GM12873 (cell line): ENCODE results near the gene SIGMAR1.
A peak's percentile ranks its signal among the peaks of the same experiment; 100 is the strongest.

Experiments
- TF ChIP-seq, protein P1 (sequence below): IDR thresholded peaks from 2 replicates; pipeline ENCODE4 v1.5.1; 2012; ENCODE audit warnings: low read depth, mild to moderate bottlenecking, moderate library complexity, low read length, control low read depth; ENCODE audit not compliant: insufficient read depth; ENCODE audit errors: missing control alignments

The SIGMAR1 gene

DNA sequence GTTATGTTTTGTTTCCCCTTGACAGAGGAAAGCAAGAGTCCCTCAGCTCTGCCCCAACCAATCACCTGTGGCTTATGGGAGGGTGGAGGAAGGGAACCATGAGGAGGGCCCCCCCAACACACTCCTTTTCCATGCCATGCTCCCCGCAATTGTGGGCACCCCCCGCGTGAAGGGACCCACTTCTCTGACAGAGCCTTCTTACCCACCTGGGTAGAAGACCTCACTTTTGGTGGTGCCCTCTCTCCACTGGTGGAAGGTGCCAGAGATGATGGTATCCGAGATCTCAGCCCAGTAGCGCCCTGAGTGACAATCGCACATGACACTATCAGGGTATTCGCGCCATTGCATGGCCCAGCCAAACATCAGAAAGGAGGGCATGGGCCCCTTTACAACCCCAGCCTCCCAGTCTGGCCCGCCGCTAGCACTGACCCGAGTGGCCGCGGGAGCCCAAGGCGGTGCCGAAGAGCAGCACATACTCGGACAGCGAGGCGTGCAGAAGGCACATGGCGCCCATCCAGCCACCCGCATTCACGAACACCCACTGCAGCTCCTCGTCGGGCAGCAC, 714 bp downstream of the SIGMAR1 start:
- TF ChIP-seq, protein P1, sequence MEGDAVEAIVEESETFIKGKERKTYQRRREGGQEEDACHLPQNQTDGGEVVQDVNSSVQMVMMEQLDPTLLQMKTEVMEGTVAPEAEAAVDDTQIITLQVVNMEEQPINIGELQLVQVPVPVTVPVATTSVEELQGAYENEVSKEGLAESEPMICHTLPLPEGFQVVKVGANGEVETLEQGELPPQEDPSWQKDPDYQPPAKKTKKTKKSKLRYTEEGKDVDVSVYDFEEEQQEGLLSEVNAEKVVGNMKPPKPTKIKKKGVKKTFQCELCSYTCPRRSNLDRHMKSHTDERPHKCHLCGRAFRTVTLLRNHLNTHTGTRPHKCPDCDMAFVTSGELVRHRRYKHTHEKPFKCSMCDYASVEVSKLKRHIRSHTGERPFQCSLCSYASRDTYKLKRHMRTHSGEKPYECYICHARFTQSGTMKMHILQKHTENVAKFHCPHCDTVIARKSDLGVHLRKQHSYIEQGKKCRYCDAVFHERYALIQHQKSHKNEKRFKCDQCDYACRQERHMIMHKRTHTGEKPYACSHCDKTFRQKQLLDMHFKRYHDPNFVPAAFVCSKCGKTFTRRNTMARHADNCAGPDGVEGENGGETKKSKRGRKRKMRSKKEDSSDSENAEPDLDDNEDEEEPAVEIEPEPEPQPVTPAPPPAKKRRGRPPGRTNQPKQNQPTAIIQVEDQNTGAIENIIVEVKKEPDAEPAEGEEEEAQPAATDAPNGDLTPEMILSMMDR = no peak

- TF ChIP-seq, protein P1 = no peak
Measured at GRCh38 chr9:34635556-34635955, 2.0 kb downstream of the SIGMAR1 start.

- TF ChIP-seq, protein P1 = peak; percentile 1
Measured at GRCh38 chr9:34634551-34635248, 2.9 kb downstream of the SIGMAR1 start.

GRCh38 chr9:34633851-34634550, 3.6 kb downstream of the SIGMAR1 start:
- TF ChIP-seq, protein P1 = peak; percentile 90

DNA sequence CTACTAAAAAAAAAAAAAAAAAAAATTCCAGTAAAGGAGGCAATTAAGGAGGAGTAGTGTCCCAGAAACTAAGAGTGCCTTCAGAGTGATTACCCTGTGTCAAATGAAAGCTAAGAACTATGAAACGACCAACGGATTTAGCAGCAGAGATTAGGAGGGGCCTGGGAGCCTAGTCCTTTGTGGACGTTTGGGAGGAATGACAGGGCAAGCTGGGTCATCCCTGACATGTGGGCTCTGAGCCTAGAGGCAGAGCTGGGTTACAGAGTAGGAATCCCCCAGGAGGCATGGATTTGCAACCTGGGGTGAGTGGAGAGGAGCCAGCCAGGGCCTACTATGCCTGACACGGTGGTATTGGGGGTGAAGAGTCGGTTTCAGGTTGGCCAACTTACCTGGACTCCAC, 4.4 kb downstream of the SIGMAR1 start:
- TF ChIP-seq, protein P1 = no peak

GRCh38 chr9:34630402-34631154, 7.0 kb downstream of the SIGMAR1 start:
- TF ChIP-seq, protein P1 = no peak

DNA sequence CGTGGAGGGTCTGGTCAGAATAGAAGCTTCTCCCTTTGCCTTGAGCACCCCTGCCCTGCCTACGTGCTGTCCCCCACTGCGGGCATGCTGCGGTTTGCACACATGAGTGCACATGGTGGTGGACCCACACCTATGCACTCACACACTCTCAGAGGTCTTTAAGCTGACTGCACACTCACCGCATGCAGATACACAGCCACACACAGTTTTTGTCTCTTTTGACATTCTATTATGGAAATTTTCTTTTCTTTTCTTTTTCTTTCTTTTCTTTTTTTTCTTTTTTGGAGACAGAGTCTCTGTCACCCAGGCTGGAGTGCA, 8.1 kb downstream of the SIGMAR1 start:
- TF ChIP-seq, protein P1 = no peak
